ENCODE data around the gene DERL3.

Gene DERL3

DNA sequence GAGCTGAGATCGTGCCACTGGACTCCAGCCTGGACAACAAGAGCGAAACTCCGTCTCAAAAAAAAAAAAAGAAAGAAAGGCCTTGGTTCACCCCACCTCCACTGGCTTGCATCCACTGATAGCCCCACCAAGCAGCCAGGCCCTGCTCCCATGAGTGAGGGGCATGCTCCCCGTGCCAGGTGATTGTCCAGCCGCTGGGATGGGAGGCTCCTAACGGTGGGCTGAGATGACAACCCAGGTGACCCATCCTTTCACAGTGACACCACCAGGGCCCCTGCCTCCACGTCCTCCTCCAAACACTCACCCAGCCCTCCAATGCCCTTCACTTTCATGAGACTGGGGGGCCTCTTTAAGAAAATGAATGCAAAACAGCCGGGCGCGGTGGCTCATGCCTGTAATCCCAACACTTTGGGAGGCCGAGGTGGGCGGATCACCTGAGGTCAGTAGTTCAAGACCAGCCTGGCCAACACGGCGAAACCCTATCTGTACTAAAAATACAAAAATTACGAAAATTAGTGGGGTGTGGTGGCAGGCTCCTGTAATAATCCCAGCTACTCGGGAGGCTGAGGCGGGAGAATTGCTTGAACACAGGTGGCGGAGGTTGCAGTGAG is 8.6 kb upstream of the DERL3 start:
- no peak for DNase-seq

DNA sequence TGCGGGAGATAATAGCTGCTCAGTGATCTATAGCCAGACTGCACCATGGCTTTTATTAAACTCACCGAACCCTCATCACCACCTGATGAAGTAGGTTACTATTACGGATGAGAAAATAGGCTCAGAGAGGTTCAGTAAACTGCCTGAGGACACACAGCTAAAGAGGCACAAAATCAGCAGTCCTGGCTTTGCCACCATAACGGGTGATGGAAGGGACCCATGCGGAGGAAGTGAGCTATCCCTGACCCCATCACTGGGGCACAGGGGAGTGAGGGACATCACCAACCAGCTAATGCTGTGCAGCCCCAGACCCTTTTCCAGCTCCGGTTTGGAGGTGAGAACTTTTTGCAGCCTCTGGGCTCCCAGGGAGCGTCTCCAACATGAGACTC is 7.3 kb upstream of the DERL3 start:
- DNase-seq: no peak

DNA sequence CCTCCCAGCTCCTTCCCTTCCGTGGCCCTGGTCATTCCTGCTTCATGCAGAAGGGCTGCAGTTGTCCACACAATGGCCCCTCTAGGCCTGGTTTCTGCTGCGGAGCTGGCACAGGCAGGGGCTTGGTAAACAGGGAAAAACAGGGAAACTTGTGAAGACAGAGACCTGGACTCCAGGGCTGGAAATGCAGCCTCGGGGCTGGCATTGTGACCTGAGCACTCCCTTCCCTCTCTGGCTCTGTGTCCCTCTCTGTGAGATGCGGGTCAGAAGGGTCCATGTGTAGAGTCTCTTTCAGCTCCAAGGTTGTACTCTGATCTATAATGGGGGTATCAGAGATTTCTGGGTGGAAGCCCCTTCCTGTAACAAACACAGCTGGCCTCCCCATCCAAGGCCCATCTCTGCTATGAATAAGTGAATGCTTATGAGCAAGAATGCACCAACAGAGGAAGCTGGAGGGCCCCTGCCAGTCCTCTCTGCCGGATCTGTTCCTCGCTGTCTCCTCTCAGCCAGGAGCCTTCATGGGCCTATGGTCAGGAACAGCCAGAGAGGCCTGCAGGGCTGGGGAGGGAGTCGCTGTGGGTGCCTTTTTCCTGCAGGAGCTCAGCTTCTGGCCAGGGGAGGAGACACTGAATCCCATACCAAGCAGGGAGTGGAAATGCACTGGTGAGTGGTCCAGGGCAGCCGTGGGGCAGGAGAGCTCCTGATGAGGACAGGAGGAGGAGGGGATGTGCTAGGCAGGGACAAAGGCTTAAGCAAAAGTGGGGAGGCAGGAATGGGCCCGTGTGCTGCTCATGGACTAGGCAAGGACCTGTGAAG is 6.7 kb upstream of the DERL3 start:
- DNase-seq: no peak

DNA sequence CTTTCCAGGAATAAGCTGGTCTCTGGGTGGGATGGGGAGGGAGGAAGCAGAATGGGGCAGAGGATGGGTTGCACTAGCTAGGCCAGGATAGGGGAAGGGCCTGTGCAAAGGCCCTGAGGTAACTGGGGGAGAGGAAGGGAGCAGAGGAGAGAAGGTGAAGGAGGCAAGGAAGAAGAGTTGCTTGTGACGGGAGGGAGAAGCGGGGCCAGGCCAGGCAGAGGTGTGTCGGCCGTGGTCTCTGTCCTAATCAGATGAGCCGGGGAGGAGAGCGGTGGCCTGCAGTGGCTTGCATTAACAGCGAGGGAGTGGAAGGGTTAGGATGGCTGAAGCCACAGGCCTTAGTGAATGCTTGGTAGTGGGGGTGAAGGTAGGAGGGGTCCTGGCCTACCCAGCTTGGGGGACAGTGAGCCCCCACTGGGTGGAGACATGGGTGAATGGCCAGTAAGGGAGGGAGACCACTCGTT is 6.0 kb upstream of the DERL3 start:
- DNase-seq: no peak

DNA sequence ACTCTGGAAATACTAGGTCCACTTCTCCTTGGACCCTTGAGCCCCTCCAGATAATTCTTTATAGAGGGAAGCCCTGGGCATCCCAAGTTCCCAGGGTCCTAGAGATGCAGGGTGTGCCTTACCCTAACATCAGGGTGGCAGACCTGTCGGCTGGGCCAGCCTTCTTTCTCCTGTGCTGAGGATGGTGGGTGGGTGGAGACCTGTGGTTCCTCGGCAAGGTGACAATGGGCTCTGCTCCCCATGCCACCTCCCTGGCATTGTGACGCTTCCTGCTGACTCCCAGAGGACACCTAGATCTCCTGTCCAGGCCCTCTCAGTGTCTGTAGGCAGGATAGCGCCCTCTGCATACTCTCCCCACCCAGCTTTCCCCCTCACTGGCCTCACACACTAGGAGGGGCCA is 3.8 kb upstream of the DERL3 start:
- no peak for DNase-seq

DNA sequence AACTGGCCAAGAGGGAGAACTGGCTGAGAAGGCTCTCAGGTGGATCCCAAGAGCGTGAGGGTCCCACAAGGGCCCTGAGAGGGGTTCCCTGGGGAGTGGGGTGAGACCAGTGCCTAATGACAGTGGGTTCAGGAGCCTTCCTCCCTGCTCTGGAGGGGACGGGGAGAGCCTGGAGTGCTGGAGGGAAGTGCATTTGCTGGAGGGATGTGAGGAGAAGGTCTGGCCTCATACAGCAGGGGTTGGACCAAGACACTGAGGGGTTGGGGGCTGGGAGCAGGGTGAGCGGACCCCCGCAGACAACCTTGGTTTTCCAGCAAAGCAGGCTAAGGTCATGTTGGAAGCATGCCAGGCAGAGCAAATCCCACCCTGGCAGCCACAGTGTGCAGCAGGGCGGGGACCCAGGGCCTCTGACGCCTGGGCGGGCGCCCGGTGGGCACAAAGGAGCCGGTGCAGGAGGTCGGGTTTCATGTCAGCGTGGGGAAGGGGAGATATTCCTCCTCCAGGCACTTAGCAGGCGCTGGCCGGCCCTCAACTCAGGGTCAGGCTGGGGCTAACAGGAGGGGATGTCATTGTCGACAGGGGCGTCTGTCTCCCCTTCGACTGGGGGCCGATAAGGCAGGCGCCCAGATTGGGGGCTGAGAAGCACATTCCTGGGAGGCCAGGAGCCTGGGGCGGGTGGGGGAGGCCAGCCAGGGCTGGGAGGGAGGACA is 3.1 kb upstream of the DERL3 start:
- DNase-seq: no peak

DNA sequence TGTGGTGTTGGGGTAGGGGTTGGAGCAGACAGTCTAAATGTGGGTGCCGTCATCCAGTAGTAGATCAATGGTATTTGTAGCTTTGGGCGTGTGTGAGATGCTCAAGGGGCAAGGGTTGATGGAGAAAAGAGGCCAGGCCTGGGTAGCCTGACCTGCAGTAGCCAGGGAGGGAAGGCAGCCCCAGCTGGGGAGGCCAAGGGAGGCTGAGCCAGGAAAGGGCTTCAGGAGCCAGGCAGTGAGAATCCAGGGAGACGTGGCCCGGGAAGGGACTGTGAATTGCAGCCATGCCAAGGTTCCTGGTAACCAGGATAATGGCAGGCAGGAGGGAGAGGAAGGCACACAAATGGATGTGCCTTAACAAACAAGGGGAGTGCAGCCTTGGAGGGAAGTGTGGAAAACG is 2.5 kb upstream of the DERL3 start:
- no peak for DNase-seq

DNA sequence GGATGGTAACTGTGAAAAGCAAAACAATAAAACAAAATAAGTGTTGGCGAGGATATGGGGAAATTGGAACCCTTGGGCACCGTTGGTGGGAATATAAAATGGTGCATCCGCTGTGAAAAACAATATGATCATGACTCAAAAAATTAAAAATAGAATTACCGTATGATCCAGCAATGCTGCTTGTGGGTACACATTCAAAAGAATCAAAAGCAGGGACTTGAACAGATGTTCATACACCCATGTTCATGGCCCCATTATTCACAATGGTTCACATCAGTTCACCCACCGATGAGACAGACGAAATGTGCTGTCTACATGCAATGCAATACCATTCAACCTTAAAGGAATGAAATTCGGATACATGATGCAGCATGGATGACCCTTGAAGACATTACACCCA is 1.2 kb upstream of the DERL3 start:
- no peak for DNase-seq

DNA sequence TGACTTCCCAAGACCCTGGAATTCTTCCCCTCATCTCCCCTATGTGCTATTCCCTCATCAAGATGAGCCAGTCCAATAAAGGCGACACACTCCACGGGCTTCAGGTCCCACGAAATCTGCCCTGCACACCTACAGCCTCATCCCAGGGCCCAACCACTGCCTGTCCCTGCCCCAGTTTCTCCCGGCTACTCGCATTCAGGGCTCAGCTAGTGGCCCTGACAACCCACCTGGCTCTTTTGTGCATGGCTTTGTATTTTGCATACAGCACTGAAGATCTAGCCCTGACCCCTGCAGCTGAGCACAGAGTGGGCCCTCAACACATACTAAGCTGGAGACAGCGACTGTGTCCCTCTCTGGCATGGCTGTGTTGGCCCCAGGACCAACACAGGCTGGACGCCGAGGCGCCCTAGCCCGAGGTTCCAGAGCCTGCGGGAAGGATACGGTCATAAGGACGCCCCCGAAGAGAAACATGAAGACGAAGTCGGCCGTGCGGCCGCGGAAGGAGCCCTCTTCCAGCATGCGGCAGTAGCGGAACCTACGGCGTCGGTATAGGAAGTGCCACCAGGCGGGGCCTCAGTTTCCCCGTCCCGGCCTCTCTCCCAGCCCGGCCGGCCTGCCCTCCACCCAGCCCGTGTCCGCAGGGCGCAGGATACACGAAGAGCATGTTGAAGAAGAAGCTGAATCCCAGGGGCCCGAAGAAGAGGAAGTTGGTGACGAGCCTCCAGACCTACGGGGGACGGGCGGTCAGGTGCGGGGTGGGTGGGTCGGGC is 710 bp downstream of the DERL3 start:
- DNase-seq: no peak

DNA sequence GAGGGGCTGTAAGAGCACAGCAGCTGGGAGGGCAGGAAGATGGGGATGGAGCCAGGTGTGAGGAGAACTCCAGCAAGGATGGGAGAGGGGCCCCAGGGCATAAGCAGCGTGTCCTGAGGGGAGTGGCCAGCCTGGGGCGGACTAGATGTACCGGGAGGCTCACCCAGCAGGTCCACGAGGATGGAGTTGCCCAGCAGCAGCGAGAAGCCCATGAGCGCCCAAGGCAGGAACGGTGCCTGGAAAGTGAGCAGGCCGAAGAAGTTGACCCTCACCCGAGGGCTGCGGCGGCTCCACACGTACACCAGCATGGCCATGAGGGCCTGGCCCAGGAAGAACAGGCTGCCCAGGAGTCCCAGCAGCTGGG is 1.3 kb downstream of the DERL3 start:
- no peak for DNase-seq

DNA sequence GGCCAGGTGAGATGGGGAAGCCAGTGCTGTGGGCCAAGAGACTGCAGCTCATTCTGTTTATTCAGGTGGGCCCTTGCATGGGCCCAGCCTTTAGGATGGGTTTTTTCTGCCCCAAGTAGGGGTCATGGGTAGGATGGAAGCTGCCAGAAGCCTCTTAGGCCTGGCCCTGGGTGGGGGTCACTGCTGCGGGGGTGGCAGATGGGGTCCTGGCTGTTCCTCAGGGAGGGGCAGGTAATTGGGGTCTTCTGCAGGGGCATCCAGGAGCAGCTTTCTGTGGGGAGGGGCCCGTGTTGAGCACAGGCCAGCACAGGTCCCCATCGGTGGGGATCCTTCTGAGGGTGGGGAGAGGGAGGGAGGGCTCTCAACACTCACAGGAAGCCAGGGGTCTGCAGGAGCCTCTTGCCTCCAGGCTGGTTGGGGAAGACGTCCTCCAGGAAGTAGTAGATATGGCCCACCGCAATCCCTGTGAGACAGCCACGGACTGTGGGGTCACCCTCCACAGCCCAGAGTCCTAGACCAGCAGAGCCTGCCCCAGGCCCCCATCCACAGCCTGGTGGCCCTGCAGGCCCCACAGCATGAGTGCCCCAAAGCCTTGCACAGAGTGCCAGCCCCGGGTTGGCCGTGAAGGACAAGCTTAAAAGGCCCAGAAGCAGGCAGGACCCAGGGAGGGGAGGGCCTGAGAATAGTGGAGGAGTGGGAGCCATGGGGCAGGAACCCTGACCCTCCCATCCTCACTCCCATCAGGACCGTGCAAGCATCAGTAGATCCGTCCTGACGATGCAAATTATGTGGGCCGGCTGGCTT is 1.9 kb downstream of the DERL3 start:
- no peak for DNase-seq

DNA sequence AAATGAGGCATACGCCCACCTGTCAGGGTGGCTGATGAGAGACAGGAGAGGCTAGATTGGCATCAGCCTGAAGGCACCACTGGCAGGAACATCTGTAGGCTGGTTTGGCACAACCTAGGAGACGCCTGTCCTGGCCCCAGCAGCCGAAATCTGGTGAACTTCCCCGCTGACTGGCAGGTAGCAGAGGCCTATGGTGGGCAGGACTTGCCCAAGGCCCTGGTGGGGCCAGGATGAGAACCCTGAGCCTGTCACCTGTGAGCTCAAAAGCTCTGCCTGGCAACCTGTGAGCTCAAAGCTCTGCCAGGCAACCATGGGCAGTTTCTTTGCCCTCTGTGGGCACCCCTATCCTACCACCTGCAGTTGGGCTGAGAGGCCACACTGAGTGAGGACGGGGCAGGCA is 2.5 kb downstream of the DERL3 start:
- no peak for DNase-seq

DNA sequence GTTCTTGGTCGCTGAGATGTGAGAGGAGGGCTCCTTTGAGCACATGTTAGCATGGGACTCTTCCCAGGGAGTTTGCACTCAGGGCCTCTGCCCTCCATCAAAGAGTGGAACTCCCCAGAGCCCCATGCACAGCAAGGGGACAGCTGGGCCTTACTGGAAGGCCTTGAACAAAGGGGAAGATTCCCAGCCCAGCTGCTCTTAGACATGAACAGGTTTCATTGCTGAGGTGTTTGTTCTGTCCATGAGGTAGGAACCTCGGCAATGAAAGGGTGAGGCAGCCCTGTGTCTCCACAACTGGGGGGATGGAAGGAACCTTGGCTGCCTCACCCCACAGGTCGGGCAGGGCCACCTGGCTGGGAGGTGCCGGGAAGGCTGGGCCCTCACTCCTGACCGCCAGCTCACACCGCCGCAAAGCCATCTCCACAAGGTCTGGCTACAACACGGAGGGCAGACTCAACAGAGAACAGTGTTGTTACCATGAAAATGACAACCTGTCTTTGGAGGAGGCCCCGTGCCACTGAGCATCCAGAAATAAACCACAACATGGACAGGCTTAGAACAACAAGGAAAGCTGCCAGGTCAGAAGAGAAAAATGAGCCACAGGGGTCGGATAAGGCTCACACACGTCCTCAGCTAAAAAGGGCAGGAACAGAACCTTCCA is 3.2 kb downstream of the DERL3 start:
- DNase-seq: no peak

DNA sequence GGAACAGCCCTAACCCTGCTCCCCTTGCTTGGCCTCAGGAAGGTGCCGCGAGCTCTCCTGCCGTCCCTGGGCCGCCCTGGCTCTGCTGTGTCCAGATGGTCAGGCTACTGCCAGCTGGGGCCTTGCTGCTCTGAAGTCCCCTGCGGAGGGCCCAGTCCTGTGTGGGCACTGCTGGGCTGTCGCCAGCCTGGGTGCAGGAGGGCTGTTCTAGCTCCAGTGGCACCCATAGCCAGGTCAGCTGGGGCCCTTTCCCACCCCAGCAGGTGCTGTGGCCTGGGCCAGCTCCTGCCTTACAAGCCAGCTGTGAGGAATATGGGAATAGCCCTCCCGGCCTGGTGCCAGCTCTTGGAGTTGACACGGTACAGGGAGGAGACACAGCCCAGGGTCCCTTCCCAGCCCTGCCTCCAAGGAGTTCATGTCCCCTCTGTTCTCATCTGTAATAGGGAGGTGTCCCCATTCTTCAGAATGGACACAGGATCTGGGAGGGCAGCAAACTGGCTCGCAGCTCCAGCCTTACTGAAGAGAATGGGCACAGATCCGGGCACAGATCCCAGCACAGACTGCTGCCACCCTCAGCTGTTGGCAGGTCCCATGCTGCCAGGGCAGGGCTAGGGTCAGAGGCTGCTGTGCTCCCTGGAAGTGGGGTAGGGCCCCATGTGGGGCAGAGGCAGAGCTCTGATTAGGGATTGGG is 3.9 kb downstream of the DERL3 start:
- no peak for DNase-seq

DNA sequence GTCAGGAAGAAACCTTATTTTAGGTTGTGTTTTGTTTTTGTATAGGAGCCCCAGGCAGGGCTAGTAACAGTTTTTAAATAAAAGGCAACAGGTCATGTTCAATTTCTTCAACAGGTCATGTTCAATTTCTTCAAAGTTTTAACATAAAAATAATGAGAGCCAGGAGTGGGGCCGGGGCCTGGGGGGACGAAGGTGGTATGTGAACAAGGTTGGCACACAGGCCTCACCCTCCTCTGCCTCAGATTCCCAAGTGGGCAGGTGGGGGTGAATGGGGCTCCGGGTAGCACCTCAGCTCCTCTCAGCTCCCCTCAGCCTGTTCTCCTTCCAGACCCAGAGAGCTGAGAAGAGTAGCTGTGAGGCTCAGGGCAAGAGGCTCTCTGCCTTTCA is 4.4 kb downstream of the DERL3 start:
- no peak for DNase-seq

DNA sequence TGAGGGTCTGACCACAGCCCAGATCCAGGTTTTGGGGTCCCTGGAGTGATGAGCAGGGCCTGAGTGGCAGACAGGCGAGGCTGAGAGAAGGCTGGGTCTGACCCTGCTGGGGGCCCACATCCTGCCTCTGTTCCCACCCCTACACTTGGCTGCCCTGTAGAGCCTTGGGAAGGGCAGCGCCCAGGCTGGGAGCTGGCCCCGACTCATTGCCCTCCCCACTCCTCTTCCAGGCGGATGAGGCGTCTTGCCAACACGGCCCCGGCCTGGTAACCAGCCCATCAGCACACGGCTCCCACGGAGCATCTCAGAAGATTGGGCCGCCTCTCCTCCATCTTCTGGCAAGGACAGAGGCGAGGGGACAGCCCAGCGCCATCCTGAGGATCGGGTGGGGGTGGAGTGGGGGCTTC is 4.9 kb downstream of the DERL3 start:
- DNase-seq: no peak

DNA sequence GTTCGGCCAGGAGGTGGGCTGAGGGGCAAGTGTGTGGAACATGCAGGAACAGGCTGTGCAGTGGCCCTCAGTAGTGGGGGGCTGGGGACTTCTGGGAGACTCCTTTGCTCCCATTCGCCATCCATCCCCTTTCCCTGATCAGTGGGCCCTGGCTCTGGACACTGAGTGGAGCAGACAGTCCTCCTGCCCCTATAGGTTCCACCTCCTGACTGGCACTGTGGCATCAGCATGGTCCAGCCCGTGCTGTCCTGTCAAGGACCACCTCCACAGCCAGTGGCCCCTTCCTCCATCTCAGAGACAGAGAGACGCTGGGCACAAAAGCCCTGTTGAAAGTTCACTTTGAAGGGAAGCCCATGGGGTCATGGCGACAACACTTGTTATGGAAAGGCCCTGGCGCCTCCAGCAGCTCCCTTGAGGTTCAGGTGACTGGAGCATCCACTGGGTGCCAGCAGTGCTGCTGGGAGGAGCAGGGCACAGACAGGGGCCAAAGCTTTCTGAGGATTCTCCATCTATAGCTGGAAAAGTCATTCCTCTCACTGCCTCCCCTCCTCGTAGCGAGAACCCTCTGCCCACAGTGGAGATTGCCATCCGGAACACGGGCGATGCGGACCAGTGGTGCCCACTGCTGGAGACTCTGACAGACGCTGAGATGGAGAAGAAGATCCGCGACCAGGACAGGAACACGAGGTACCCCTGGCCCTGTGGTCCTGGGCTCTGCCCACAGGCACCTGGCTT is 5.6 kb downstream of the DERL3 start:
- DNase-seq: no peak

DNA sequence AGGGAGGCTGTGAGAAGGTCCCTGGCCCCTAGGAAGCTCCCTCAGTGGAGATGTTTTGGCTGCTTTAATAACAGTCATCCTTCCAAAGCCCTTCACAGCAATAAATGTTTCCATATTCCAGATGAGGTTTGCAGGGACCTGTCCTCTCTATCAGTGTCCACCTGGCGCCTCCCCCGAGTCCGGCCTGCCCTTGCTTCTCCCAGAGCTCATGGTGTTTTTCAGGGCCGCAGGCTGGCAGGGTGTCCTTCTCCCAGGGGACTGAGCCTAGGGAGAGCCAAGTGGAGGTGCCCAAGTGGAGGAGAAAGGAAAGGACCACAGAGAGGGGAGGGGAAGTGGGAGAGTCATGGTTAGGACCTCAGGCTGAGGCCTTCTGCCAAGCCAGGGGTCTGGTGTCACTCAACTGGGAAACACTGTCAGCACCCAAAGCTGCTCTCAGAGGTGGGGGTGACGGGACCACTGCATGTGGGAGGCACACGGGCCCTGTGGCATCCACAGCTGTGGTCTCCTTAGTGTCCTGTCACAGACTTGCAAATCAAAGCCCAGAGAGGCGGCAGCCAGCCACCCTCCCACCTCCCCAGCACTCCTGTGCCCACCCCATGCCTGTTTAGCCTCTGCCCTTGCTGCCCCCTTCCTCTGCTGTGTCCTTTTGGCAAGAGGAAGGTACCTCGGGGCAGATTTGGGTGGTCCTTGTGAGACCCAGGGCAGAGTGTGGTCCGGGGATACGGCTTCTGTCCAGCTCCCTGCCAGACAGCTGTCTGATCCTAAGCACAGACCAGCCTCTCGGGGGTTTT is 6.4 kb downstream of the DERL3 start:
- no peak for DNase-seq

DNA sequence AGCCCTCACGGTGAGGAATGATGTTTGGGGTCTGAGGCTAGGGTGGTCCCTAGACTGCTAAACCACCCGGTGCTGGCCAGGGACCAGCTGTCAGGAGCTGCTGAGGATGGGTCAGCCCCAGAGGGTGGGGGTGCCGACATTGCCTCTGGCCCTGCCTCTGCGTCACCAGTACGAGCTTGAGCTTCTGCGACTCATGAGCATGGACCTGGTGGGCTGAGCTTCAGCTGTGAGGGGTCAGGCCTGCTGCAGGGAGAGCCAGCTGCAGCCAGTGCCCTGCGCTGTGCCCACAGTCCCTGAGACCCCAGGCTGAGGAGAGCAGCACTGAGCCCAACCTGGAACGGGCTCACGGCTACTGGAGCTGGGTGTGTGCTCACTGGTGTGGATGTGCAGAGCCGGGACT is 7.0 kb downstream of the DERL3 start:
- no peak for DNase-seq

DNA sequence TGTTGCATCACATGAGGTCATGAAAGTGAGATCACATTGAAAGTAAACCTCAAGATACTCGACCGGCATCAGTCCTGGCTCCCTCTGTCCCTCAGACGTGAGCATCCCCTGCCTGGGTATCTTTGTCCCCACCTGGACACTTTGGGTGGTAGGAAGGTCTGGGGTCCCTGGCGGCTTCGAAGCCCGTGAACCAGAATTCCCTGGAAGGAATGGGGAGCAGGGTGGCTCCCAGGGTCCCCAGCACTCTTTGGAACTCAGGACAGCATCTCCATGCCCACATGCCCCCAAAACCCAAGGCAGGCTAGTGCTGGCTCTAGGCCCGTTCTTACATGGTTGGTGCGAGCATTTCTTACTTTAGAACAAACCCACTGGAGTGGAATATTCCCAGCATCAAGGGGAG is 7.5 kb downstream of the DERL3 start:
- no peak for DNase-seq

Measured in CD4-positive, alpha-beta T cell treated with Interleukin-6 for 4 hours (primary cell).